Cardiac fibroblast (primary cell): ENCODE data around the gene ASB2.

Experiments
- DNase-seq, 2 donors: peaks; one replicate each; pipeline versions ENCODE4 v3.0.0 to v3.0.0-alpha.2; 2010; ENCODE audit warnings: low read depth in 2 of 2
- H3K4me3 ChIP-seq, 2 donors: replicated peaks in 1 of 2; 1 replicate in 1 of 2; 2 replicates in 1 of 2; pipeline ENCODE4 v1.5.1; 2011; ENCODE audit warnings: low read depth in 2 of 2, low read length in 2 of 2, mild to moderate bottlenecking in 2 of 2, moderate library complexity in 1 of 2
- CTCF ChIP-seq: IDR thresholded peaks from one replicate; pipeline ENCODE4 v1.5.1; 2011; ENCODE audit warnings: low read depth, mild to moderate bottlenecking, low read length, inconsistent platforms

Gene ASB2

GRCh38 chr14:93888995-93889394 is 87.4 kb downstream of the ASB2 start:
- TF ChIP-seq CTCF: no peak
- DNase-seq: no peak
- H3K4me3 ChIP-seq: no peak overlapping the region

- no peak overlapping the region for H3K4me3 ChIP-seq
- no peak for DNase-seq
- no peak for TF ChIP-seq CTCF
Observed at GRCh38 chr14:93884950-93885349, 91.4 kb downstream of the ASB2 start.
